HepG2 (cell line): Measurements from ENCODE around the gene IRAK2. TPM values are rescaled to one million over a fixed set of nuclear protein-coding genes. Genes with fewer than 3 reads are reported as not detected.

Experiments used
- ATAC-seq: fragments of 200-7000 bp; cut with Tn5 transposase; 3 replicates; pipeline ENCODE4 v1.9.1; 2020; ENCODE audit warnings: mild to moderate bottlenecking, moderate library complexity
- BruUV-seq: library from RNA; stranded (reverse); fragments of 400-500 nt; replicated peaks from 2 replicates; lab custom pipeline; 2021; lab: Mats Ljungman, UMichigan
- CTCF ChIA-PET: fragments of 300-600 bp; formaldehyde crosslinking; extraction: SDS; loops from one replicate; lab custom pipeline; 2021; ENCODE audit warnings: low total read pairs, inconsistent platforms, low intra/inter-chr PET ratio; lab: Yijun Ruan, JAX
- POLR2A ChIA-PET: fragments of 350-600 bp; sonication (Branson Sonifier 250); formaldehyde crosslinking; loops from one replicate; lab custom pipeline; 2020; ENCODE audit warnings: antibody characterized with exemption, inconsistent platforms; lab: Yijun Ruan, JAX
- DNase-seq: peaks from one replicate; pipeline ENCODE4 v3.0.0-alpha.2; 2015; ENCODE audit warnings: low spot score
- FAIRE-seq: peaks from 3 replicates; lab custom pipeline; 2011; peaks lifted over from hg19 to GRCh38; lab: Jason Lieb, UNC
- H2AFZ ChIP-seq: one replicate; pipeline ENCODE4 v1.6.1; 2011; ENCODE audit warnings: low read length, inconsistent platforms
- H3K27ac ChIP-seq: fragments of 300-600 bp; 3 replicates; pipeline ENCODE4 v1.8.0; 2011; ENCODE audit warnings: mixed run types, mild to moderate bottlenecking, mixed read lengths, low read length, inconsistent platforms; ENCODE audit not compliant: insufficient read depth; ENCODE audit errors: extremely low read length
- H3K27me3 ChIP-seq, 2 experiments: fragments of 200-600 bp in 1 of 2; 2 replicates in 1 of 2; 3 replicates in 1 of 2; pipeline versions ENCODE4 v1.6.0 to v1.8.0; 2011; ENCODE audit warnings: low read length in 2 of 2, mild to moderate bottlenecking in 2 of 2, moderate library complexity in 2 of 2, inconsistent platforms in 1 of 2; ENCODE audit not compliant: insufficient read depth in 2 of 2, control insufficient read depth in 1 of 2
- H3K36me3 ChIP-seq, 2 experiments: fragments of 200-600 bp in 1 of 2; replicated peaks in 1 of 2; 2 replicates in 1 of 2; 3 replicates in 1 of 2; pipeline versions ENCODE4 v1.5.1 to v1.8.0; 2011; ENCODE audit warnings: low read length in 2 of 2, inconsistent platforms in 1 of 2; ENCODE audit not compliant: insufficient read depth in 2 of 2, control insufficient read depth in 1 of 2
- H3K4me1 ChIP-seq: 2 replicates; pipeline ENCODE4 v1.5.1; 2012; ENCODE audit warnings: low read length, inconsistent platforms; ENCODE audit not compliant: insufficient read depth
- H3K4me2 ChIP-seq: 2 replicates; pipeline ENCODE4 v1.6.0; 2011; ENCODE audit warnings: low read depth, low read length, inconsistent platforms
- H3K4me3 ChIP-seq, 3 experiments: fragments of 200-600 bp in 1 of 3; sonication (generic), shearing (Covaris generic) in 1 of 3; replicated peaks in 1 of 3; 2 replicates each; pipeline ENCODE4 v1.5.1; 2011 to 2016; ENCODE audit warnings: low read length in 3 of 3, inconsistent platforms in 2 of 3, low read depth in 2 of 3, mild to moderate bottlenecking in 2 of 3, control low read depth in 1 of 3, mixed read lengths in 1 of 3; ENCODE audit not compliant: insufficient read depth in 1 of 3
- H3K79me2 ChIP-seq: one replicate; pipeline ENCODE4 v1.6.1; 2011; ENCODE audit warnings: low read length, inconsistent platforms; ENCODE audit not compliant: insufficient read depth
- H3K9ac ChIP-seq: 2 replicates; pipeline ENCODE4 v1.6.0; 2011; ENCODE audit warnings: mild to moderate bottlenecking, low read depth, low read length, inconsistent platforms; ENCODE audit not compliant: insufficient read depth
- H3K9me3 ChIP-seq: 2 replicates; pipeline ENCODE4 v1.5.1; 2012; ENCODE audit warnings: mild to moderate bottlenecking, low read length
- H4K20me1 ChIP-seq: 2 replicates; pipeline ENCODE4 v1.6.0; 2011; ENCODE audit warnings: inconsistent platforms, mild to moderate bottlenecking, low read length, moderate library complexity; ENCODE audit not compliant: insufficient read depth
- IKZF4 ChIP-seq: sonication (generic); formaldehyde crosslinking; IDR thresholded peaks from 2 replicates; pipeline ENCODE4 v1.5.1; 2020; ENCODE audit warnings: borderline replicate concordance, mild to moderate bottlenecking, low read depth, missing genetic modification reagents; ENCODE audit errors: not compliant biosample characterization
- NFATC3 ChIP-seq: sonication (generic); formaldehyde crosslinking; IDR thresholded peaks from 2 replicates; pipeline ENCODE4 v1.5.1; 2020; ENCODE audit warnings: mild to moderate bottlenecking, missing genetic modification reagents
- ONECUT2 ChIP-seq: sonication (generic); formaldehyde crosslinking; IDR thresholded peaks from 2 replicates; pipeline ENCODE4 v1.4.0; 2020; ENCODE audit warnings: missing genetic modification reagents
- SNRNP70 ChIP-seq: fragments of 200-400 bp; formaldehyde crosslinking; IDR thresholded peaks from 2 replicates; pipeline ENCODE4 v1.6.1; 2017; ENCODE audit warnings: mild to moderate bottlenecking, low read depth, low read length, moderate library complexity
- SOX6 ChIP-seq, 2 experiments: fragments of 450-650 bp in 1 of 2; sonication (generic) in 1 of 2; formaldehyde crosslinking in 1 of 2; IDR thresholded peaks; 2 replicates each; pipeline versions ENCODE4 v1.4.0 to v1.6.1; 2017 to 2020; ENCODE audit warnings: antibody characterized with exemption in 1 of 2, mild to moderate bottlenecking in 1 of 2, missing genetic modification reagents in 1 of 2
- SRY ChIP-seq: sonication (generic); formaldehyde crosslinking; IDR thresholded peaks from 2 replicates; pipeline ENCODE4 v1.8.0; 2022; ENCODE audit warnings: mild to moderate bottlenecking, missing genetic modification reagents
- TRIM22 ChIP-seq: fragments of 450-650 bp; IDR thresholded peaks from 2 replicates; pipeline ENCODE4 v1.6.1; 2017
- ZNF138 ChIP-seq: sonication (generic); formaldehyde crosslinking; IDR thresholded peaks from 2 replicates; pipeline ENCODE4 v1.5.0; 2020; ENCODE audit warnings: mild to moderate bottlenecking, low read depth, missing genetic modification reagents
- ZNF281 ChIP-seq: sonication (generic); formaldehyde crosslinking; IDR thresholded peaks from 2 replicates; pipeline ENCODE4 v1.4.0; 2020; ENCODE audit warnings: missing genetic modification reagents, borderline replicate concordance
- ZNF484 ChIP-seq: sonication (generic); formaldehyde crosslinking; IDR thresholded peaks from 2 replicates; pipeline ENCODE4 v1.5.1; 2020; ENCODE audit warnings: mild to moderate bottlenecking, low read depth, missing genetic modification reagents, borderline replicate concordance
- ZNF598 ChIP-seq: sonication (generic); formaldehyde crosslinking; IDR thresholded peaks from 2 replicates; pipeline ENCODE4 v1.5.1; 2020; ENCODE audit warnings: mild to moderate bottlenecking, missing genetic modification reagents, borderline replicate concordance
- ZNF790 ChIP-seq: sonication (generic); formaldehyde crosslinking; IDR thresholded peaks from 2 replicates; pipeline ENCODE4 v1.8.0; 2022; ENCODE audit warnings: missing genetic modification reagents, mild to moderate bottlenecking, borderline replicate concordance
- ZNF816 ChIP-seq: sonication (generic); formaldehyde crosslinking; IDR thresholded peaks from 2 replicates; pipeline ENCODE4 v1.8.0; 2022; ENCODE audit warnings: missing genetic modification reagents, mild to moderate bottlenecking, borderline replicate concordance
- WGBS: methylation state at CpG from one replicate; pipeline ENCODE4 v1.1.6; 2017; ENCODE audit warnings: low lambda C conversion rate; 5-methylcytosine and 5-hydroxymethylcytosine counted together
- in situ Hi-C: cut with HindIII; loops from 2 replicates; pipeline ENCODE4 v1.10.0; 2017; ENCODE audit warnings: low pct_unique_long_range_greater_than_20kb; ENCODE audit not compliant: extremely low pct_ligation_motif_present
- intact Hi-C: fragments of 100-400 bp; cut with micrococcal nuclease; formaldehyde crosslinking; loops from one replicate; pipeline ENCODE4 v1.10.0; 2022; ENCODE audit not compliant: unreplicated experiment
- polyA plus RNA-seq, 8 experiments: library from polyadenylated mRNA; depleted of rRNA in 3 of 8; stranded (reverse) in 7 of 8; unstranded in 1 of 8; fragments of >200 nt; fragmentation: Illumina TruSeq in 4 of 8; extraction: Trizol in 4 of 8; gene quantifications; 2 replicates each; pipeline versions ENCODE4 v1.2.1 to v1.2.3, GENCODE V29; 2011 to 2016; ENCODE audit warnings: low read depth in 4 of 8, missing spikeins in 1 of 8, mixed read lengths in 1 of 8; ENCODE audit not compliant: insufficient read depth in 1 of 8
- total RNA-seq, 5 experiments: library from RNA; depleted of rRNA; stranded (reverse); fragments of >200 nt; fragmentation: Illumina TruSeq; extraction: Trizol; gene quantifications; 2 replicates each; pipeline ENCODE4 v1.2.3, GENCODE V29; 2016; ENCODE audit warnings: low read depth in 1 of 5
- TF ChIP-seq, protein P1 (sequence below): sonication (generic); formaldehyde crosslinking; IDR thresholded peaks from 2 replicates; pipeline ENCODE4 v1.4.0; 2020; ENCODE audit warnings: missing genetic modification reagents

IRAK2 gene
- total and polyA plus RNA-seq, 2 of the 13 experiments (the other 11 are each of a cell fraction or from before 2014, with no cell fraction given), result 13.1 to 23.3 TPM

DNA sequence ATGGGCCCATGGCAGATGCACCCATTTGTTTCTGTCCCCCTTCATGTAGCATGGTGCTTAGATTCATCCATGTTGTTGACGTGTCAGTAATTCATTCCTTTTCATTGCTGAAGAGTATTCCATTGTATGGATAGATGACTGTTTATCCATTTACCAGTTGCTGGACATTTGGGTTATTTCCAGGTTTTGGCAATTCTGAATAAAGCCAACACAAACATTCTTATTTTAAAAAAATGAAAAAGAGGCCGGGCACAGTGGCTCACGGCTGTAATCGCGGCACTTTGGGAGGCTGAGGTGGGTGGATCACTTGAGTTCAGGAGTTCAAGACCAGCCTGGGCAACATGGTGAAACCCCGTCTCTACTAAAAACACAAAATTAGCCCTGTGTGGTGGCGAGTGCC is 64.9 kb downstream of the IRAK2 start:
- no peak overlapping the region for H3K4me2 ChIP-seq
- TF ChIP-seq ZNF281 (CRISPR knock-in tag) (no peak), ZNF598 (CRISPR knock-in tag) (no peak), TRIM22 (no peak), NFATC3 (CRISPR knock-in tag) (no peak), ZNF138 (CRISPR knock-in tag) (no peak), ZNF790 (CRISPR knock-in tag) (no peak), ZNF484 (CRISPR knock-in tag) (no peak), ONECUT2 (CRISPR knock-in tag) (no peak), IKZF4 (CRISPR knock-in tag) (no peak), ZNF816 (CRISPR knock-in tag) (no peak), SRY (CRISPR knock-in tag) (no peak), SOX6 (IDR thresholded peaks at IDR 0.05) (no peak), SOX6 (CRISPR knock-in tag; IDR thresholded peaks at IDR 0.05) (no peak), SNRNP70 (no peak)
- TF ChIP-seq, protein P1, sequence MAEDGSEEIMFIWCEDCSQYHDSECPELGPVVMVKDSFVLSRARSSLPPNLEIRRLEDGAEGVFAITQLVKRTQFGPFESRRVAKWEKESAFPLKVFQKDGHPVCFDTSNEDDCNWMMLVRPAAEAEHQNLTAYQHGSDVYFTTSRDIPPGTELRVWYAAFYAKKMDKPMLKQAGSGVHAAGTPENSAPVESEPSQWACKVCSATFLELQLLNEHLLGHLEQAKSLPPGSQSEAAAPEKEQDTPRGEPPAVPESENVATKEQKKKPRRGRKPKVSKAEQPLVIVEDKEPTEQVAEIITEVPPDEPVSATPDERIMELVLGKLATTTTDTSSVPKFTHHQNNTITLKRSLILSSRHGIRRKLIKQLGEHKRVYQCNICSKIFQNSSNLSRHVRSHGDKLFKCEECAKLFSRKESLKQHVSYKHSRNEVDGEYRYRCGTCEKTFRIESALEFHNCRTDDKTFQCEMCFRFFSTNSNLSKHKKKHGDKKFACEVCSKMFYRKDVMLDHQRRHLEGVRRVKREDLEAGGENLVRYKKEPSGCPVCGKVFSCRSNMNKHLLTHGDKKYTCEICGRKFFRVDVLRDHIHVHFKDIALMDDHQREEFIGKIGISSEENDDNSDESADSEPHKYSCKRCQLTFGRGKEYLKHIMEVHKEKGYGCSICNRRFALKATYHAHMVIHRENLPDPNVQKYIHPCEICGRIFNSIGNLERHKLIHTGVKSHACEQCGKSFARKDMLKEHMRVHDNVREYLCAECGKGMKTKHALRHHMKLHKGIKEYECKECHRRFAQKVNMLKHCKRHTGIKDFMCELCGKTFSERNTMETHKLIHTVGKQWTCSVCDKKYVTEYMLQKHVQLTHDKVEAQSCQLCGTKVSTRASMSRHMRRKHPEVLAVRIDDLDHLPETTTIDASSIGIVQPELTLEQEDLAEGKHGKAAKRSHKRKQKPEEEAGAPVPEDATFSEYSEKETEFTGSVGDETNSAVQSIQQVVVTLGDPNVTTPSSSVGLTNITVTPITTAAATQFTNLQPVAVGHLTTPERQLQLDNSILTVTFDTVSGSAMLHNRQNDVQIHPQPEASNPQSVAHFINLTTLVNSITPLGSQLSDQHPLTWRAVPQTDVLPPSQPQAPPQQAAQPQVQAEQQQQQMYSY (CRISPR knock-in tag), result no peak
- TF ChIP-seq, all 625 proteins: peak for 0
- H2AFZ ChIP-seq, result no peak overlapping the region
- no peak overlapping the region for H3K27ac ChIP-seq
- ATAC-seq, result no peak
- in situ Hi-C loops (loop anchor here (10.0 kb wide), 1 partner anchor 65 kb away; the partner anchor contains the start of gene IRAK2), intact Hi-C loops (loop anchor here (5.0 kb wide), 1 partner anchor 387 kb away; the partner anchor contains the start of gene RPUSD3)
- no peaks in the 10 kb centered on the region for H3K9me3 ChIP-seq
- no TSS peak for BruUV-seq
- no peak for DNase-seq
- H4K20me1 ChIP-seq, result no peaks in the 10 kb centered on the region
- H3K36me3 ChIP-seq, result peaks cover 19 to 44% of the 10 kb centered on the region in 2 experiments
- peaks cover 9% of the 10 kb centered on the region for H3K4me1 ChIP-seq
- H3K27me3 ChIP-seq, result no peaks in the 10 kb centered on the region
- no peak overlapping the region for H3K9ac ChIP-seq
- ChIA-PET CTCF (no interaction called here), POLR2A (no interaction called here)
- 95% methylated on average over 7 of the region's 7 CpGs for WGBS
- H3K4me3 ChIP-seq, result no peak overlapping the region
- FAIRE-seq, result no peak
- no peaks in the 10 kb centered on the region for H3K79me2 ChIP-seq
